ENCODE measurements around the gene DNAH12.

Gene DNAH12

GRCh38 chr3:57303520-57303919 is 240.6 kb downstream of the DNAH12 start:
- peak; percentile 24 for DNase-seq (ENCODE audit: low read depth)

DNA sequence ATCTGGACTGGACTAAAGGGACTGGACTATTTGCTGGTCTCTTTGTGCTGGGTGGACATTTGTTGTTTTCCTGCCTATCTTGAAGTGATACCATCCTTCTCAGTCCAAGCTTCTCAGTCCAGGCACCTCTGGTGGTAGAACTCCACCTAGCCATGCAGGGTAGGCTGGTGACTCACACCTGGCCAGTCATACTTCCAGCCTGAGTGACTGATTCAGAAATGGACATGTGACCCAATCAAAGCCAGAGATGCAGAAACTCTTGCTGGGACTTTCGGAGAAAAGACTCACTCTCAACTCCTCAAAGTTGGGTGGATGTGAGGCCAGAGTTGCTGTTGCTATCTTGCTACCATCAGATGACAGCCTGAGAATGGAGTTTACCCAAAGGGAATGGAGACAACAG is 246.1 kb downstream of the DNAH12 start:
- DNase-seq (ENCODE audit: low read depth), result peak; percentile 18

DNA sequence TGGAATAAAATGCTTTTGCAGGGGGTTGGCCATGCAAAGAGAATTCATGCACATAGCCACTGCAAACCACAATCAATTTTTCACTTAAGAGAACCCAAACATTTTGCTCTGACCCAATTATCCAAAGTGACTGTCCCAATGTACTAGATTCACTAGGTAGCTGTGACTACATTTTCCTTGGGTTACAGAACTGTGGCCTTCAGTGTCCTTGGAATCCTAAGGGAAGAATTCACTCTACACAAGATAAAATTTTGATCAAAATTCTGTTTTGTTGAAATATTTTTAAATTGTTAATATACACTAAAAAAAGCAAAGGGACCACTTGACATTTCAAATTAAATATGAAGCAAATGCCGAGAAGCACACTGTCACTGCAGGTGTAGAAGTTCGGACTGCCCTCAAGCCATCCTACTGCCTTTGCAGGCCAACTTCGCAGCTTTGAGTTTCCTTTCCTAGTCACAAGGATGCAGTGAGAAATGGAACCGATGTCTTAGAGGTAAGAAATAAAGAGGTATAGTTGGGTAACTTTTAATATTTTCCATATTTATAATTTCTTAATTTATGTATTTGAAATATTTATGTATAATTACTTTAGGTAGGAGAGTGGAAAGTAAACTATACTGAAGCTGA is 251.1 kb downstream of the DNAH12 start:
- DNase-seq (ENCODE audit: low read depth), result no peak

- no peak for DNase-seq (ENCODE audit: low read depth)
Observed at GRCh38 chr3:57292159-57292896, 251.8 kb downstream of the DNAH12 start, which contains the start of gene ASB14. ASB14 (minus strand) TSS chr3:57292685; CDS start chr3:57292033, 652 bp downstream.

DNA sequence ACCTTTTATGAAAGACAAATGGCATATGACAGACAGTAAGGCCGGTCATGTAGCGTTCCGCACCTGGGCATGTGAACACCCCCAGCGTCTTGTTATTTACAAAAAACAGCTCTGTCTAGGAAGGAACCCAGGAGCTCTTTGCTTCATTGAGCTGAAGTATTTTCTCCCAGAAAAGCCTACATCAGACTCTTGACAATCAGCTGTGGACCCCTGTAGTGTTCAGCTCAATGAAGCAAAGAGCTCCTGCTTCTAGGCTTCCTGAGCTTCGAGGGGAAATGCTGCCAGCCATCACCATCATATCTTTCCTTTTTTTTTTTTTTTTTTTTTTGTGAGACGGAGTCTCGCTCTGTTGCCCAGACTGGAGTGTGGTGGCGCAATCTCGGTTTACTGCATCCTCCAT is 255.7 kb downstream of the DNAH12 start:
- DNase-seq (ENCODE audit: low read depth), result no peak

- DNase-seq (ENCODE audit: low read depth), result no peak
Observed at GRCh38 chr3:57287205-57287604, 256.9 kb downstream of the DNAH12 start.

DNA sequence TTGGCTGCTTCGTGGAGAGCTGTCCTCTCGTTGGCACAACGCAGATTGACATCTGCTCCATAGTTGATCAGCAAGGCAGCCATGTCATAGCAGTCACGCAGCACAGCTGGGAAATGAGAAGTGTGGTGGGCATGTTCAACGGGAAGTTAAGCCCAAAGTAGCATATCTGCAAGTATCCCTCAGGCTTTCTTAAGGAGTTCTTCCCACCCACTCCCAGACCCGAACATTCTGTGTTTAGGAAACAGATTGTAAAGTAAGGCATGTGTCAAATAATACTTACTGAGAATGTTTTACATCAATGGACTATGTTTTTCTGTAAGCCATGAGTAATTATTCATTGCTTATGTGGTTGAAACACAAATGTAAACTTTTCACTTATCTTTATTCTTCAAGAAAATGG is 260.8 kb downstream of the DNAH12 start:
- no peak for DNase-seq (ENCODE audit: low read depth)

DNA sequence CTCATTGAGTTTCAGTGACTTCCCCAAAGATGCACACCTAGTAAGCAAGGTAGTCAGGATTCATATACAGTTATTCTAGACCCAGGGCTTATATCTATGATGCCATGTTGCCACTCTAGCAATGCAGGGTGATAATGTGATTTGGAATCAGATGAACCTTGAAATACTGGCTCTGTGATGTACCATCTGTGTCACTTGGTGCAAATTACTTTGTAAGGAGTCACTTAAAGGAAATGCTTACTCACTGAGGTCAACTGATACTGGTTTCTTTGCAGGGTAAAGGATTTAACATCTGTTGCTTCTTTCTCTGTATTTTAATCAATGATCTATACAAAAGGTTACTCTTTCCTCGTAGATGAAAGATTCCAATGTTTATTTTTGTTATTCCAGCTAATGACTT is 262.4 kb downstream of the DNAH12 start:
- DNase-seq (ENCODE audit: low read depth), result no peak

GRCh38 chr3:57279685-57280084 is 264.5 kb downstream of the DNAH12 start:
- no peak for DNase-seq (ENCODE audit: low read depth)

DNA sequence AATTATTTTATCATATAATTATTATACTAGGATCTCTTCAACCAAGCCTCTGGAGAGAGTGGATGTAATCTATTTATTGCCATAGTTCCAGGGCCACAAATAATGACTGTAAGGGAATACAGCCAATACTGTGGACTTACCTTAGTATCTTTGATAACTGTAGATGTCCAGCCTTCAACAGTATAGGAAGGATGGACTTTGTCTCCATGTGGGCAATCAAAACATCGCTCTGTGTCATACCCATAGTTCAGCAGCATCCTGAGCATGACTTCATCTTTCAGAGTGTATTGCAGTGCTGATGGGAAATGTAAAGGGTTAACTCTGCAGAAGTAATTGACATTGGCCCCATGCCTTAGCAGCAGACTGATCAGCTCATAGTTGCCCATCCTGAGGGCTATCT is 265.9 kb downstream of the DNAH12 start:
- no peak for DNase-seq (ENCODE audit: low read depth)

DNA sequence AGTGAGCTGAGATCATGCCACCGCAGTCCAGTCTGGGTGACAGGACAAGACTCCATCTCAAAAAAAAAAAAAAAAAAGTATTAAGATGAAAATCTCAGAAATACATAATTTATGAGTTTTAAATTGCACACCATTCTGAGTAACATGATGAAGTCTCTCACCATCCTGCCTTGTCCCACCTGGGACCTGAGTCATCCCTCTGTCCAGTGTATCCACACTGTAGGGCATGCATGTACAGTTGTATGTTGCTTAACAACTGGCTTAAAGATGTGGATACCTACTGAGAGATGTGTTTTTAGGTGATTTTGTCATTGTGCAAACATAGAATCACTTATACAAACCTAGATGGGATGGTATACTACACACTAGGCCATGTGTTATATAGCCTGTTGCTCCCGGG is 268.8 kb downstream of the DNAH12 start:
- DNase-seq (ENCODE audit: low read depth), result no peak

- DNase-seq (ENCODE audit: low read depth), result no peak
Observed at GRCh38 chr3:57274845-57275244, 269.3 kb downstream of the DNAH12 start.

GRCh38 chr3:57268416-57268815 is 275.7 kb downstream of the DNAH12 start:
- DNase-seq (ENCODE audit: low read depth), result no peak

- no peak for DNase-seq (ENCODE audit: low read depth)
Observed at GRCh38 chr3:57261929-57262328, 282.2 kb downstream of the DNAH12 start.

DNA sequence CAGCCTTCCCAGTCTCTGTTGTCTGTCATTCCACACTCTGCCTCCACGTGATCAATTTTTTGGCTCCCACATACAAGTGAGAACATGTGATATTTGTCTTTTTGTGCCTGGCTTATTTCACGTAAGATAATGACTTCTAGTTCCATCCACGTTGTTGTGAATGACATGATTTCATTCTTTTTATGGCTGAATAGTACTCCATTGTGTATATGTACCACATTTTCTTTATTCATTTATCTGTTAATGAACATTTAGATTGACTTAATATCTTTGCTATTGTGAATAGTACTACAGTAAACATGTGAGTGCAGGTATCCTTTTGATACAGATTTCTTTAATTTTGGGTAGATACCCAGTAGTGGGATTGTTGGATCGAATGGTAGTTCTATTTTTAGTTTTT is 283.0 kb downstream of the DNAH12 start:
- no peak for DNase-seq (ENCODE audit: low read depth)

- DNase-seq (ENCODE audit: low read depth), result no peak
Observed at GRCh38 chr3:57257678-57258077, 286.5 kb downstream of the DNAH12 start.

DNA sequence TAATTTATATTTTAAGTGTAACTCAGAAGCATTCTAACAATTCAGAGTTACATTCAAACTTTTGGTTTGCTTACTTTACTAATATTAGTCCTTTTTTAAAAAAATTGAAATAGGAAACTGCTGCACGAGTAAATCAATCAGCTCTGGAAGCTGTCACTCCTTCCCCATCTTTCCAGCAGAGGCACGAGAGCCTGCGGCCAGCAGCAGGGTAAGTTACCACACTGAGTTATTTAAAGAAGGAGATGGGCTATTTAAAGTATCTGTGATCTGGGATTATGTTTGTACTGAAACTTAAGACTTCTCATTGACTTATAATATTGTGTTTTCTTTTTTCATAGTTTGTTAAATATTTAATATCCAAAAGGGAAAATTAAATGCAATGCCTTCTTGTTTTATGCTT is 287.3 kb downstream of the DNAH12 start:
- DNase-seq (ENCODE audit: low read depth), result no peak

GRCh38 chr3:57252404-57252803 is 291.7 kb downstream of the DNAH12 start:
- DNase-seq (ENCODE audit: low read depth), result no peak

- no peak for DNase-seq (ENCODE audit: low read depth)
Observed at GRCh38 chr3:57244946-57245345, 299.2 kb downstream of the DNAH12 start.
